Nephron progenitor cell (in vitro differentiated cells): ENCODE results near the gene FGF2.

ENCODE experiments used
- DNase-seq: peaks from one replicate; pipeline ENCODE4 v3.0.0; 2021
- H3K27ac Mint-ChIP-seq: 2 replicates; pipeline ENCODE4 v1.8.0; 2021; ENCODE audit warnings: mild to moderate bottlenecking, moderate library complexity, mixed read lengths
- H3K27me3 Mint-ChIP-seq: 2 replicates; pipeline ENCODE4 v1.8.0; 2021; ENCODE audit warnings: mild to moderate bottlenecking, low read depth, mixed read lengths; ENCODE audit not compliant: poor library complexity
- H3K36me3 Mint-ChIP-seq: 2 replicates; pipeline ENCODE4 v1.8.0; 2021; ENCODE audit warnings: low read depth, mixed read lengths
- H3K4me1 Mint-ChIP-seq: 2 replicates; pipeline ENCODE4 v1.8.0; 2021; ENCODE audit warnings: mixed read lengths
- H3K4me3 Mint-ChIP-seq: 2 replicates; pipeline ENCODE4 v1.8.0; 2021; ENCODE audit warnings: mild to moderate bottlenecking, moderate library complexity, mixed read lengths
- H3K9me3 Mint-ChIP-seq: 2 replicates; pipeline ENCODE4 v1.8.0; 2021; ENCODE audit warnings: mild to moderate bottlenecking, moderate library complexity, mixed read lengths
- CTCF ChIP-seq: fragments of 200-600 bp; sonication (generic); IDR thresholded peaks from 2 replicates; pipeline ENCODE4 v1.5.0; 2021; ENCODE audit warnings: antibody characterized with exemption

The FGF2 gene

GRCh38 chr4:122912810-122913575, 86.4 kb downstream of the FGF2 start:
- no peaks in the 10 kb centered on the region for H3K4me1 Mint-ChIP-seq
- no peak for TF ChIP-seq CTCF
- H3K9me3 Mint-ChIP-seq = no peaks in the 10 kb centered on the region
- no peak overlapping the region for H3K27ac Mint-ChIP-seq
- H3K4me3 Mint-ChIP-seq = no peak overlapping the region
- peaks cover 44% of the 10 kb centered on the region for H3K36me3 Mint-ChIP-seq
- no peaks in the 10 kb centered on the region for H3K27me3 Mint-ChIP-seq
- DNase-seq = no peak

GRCh38 chr4:122914292-122914904, 87.8 kb downstream of the FGF2 start:
- no peak overlapping the region for H3K27ac Mint-ChIP-seq
- no peak overlapping the region for H3K4me3 Mint-ChIP-seq
- H3K9me3 Mint-ChIP-seq = no peaks in the 10 kb centered on the region
- H3K27me3 Mint-ChIP-seq = no peaks in the 10 kb centered on the region
- no peak for TF ChIP-seq CTCF
- no peak for DNase-seq
- no peaks in the 10 kb centered on the region for H3K4me1 Mint-ChIP-seq
- peaks cover 37% of the 10 kb centered on the region for H3K36me3 Mint-ChIP-seq

GRCh38 chr4:122914938-122915337, 88.3 kb downstream of the FGF2 start:
- H3K9me3 Mint-ChIP-seq = no peaks in the 10 kb centered on the region
- no peaks in the 10 kb centered on the region for H3K27me3 Mint-ChIP-seq
- H3K4me1 Mint-ChIP-seq = no peaks in the 10 kb centered on the region
- no peak overlapping the region for H3K4me3 Mint-ChIP-seq
- DNase-seq = no peak
- no peak overlapping the region for H3K27ac Mint-ChIP-seq
- peaks cover 37% of the 10 kb centered on the region for H3K36me3 Mint-ChIP-seq
- no peak for TF ChIP-seq CTCF

- Mint-ChIP-seq H3K4me3 (no peak overlapping the region), H3K36me3 (peaks cover 26% of the 10 kb centered on the region), H3K27ac (no peak overlapping the region), H3K27me3 (no peaks in the 10 kb centered on the region), H3K4me1 (peaks cover 7% of the 10 kb centered on the region), H3K9me3 (no peaks in the 10 kb centered on the region)
- no peak for DNase-seq
- no peak for TF ChIP-seq CTCF
Observed at GRCh38 chr4:122917731-122918130, 91.1 kb downstream of the FGF2 start.

GRCh38 chr4:122920473-122920872, 93.8 kb downstream of the FGF2 start:
- H3K4me1 Mint-ChIP-seq = peaks cover 7% of the 10 kb centered on the region
- DNase-seq = no peak
- H3K9me3 Mint-ChIP-seq = no peaks in the 10 kb centered on the region
- H3K36me3 Mint-ChIP-seq = peaks cover 10% of the 10 kb centered on the region
- TF ChIP-seq CTCF = no peak
- H3K27ac Mint-ChIP-seq = no peak overlapping the region
- H3K4me3 Mint-ChIP-seq = no peak overlapping the region
- H3K27me3 Mint-ChIP-seq = no peaks in the 10 kb centered on the region

- no peak overlapping the region for H3K4me3 Mint-ChIP-seq
- no peaks in the 10 kb centered on the region for H3K27me3 Mint-ChIP-seq
- peak overlapping the region; percentile 50 for H3K27ac Mint-ChIP-seq
Observed at GRCh38 chr4:122921300-122921699, 94.7 kb downstream of the FGF2 start.

More at GRCh38 chr4:122921300-122921699, 94.7 kb downstream of the FGF2 start:
- TF ChIP-seq CTCF = no peak
- DNase-seq = no peak
- H3K9me3 Mint-ChIP-seq = no peaks in the 10 kb centered on the region
- peaks cover 7% of the 10 kb centered on the region for H3K4me1 Mint-ChIP-seq
- peaks cover 6% of the 10 kb centered on the region for H3K36me3 Mint-ChIP-seq
